Esophagus mucosa (tissue), 1 donor: ENCODE data around the gene DDT. TPM values are rescaled to one million over a fixed set of nuclear protein-coding genes. Genes with fewer than 3 reads are reported as not detected.
"Not testable (repeated sequence)": the region's sequence is repeated elsewhere in the genome, so short reads cannot be mapped to it uniquely, and the experiment has no call there.

Source experiments
- ATAC-seq: fragments of 200-7000 bp; cut with Tn5 transposase; one replicate; pipeline ENCODE4 v1.9.1; 2020
- total RNA-seq: library from RNA; stranded (reverse); gene quantifications from one replicate; pipeline ENCODE4 v1.2.4, GENCODE V29; 2023
- donor health status: DM: yes; HTN: yes; CAD: no.

DDT gene
- 165 TPM for total RNA-seq

- ATAC-seq, result peak; percentile 92
Measured at GRCh38 chr22:23974345-23974744, at the start of gene DDT. DDT (minus strand) TSS chr22:23974441; CDS start chr22:23974414, 27 bp downstream.

- no peak for ATAC-seq
Measured at GRCh38 chr22:24023204-24023789, 49.1 kb upstream of the DDT start.

GRCh38 chr22:24021304-24021703 lies 47.1 kb upstream of the DDT start:
- no peak for ATAC-seq

GRCh38 chr22:24016156-24016555 lies 41.9 kb upstream of the DDT start:
- no peak for ATAC-seq

- peak; percentile 10 for ATAC-seq
Measured at GRCh38 chr22:24011735-24012068, 37.5 kb upstream of the DDT start.

- no peak for ATAC-seq
Measured at GRCh38 chr22:24010018-24010391, 35.8 kb upstream of the DDT start.

- no peak for ATAC-seq
Measured at GRCh38 chr22:24009227-24010017, 35.2 kb upstream of the DDT start.

- no peak for ATAC-seq
Measured at GRCh38 chr22:24008381-24009226, 34.4 kb upstream of the DDT start.

GRCh38 chr22:24008022-24008283 lies 33.7 kb upstream of the DDT start:
- ATAC-seq, result no peak

- ATAC-seq, result no peak
Measured at GRCh38 chr22:24007253-24008021, 33.2 kb upstream of the DDT start.

GRCh38 chr22:24006914-24007214 lies 32.6 kb upstream of the DDT start:
- ATAC-seq, result no peak

GRCh38 chr22:24006207-24006913 lies 32.1 kb upstream of the DDT start:
- ATAC-seq, result no peak

- ATAC-seq, result no peak
Measured at GRCh38 chr22:24005201-24005600, 31.0 kb upstream of the DDT start, which contains the start of gene GSTT4. GSTT4 (minus strand) TSS chr22:24005453; CDS start chr22:24005356, 97 bp downstream.

GRCh38 chr22:24003887-24004286 lies 29.6 kb upstream of the DDT start:
- no peak for ATAC-seq

- no peak for ATAC-seq
Measured at GRCh38 chr22:24002851-24003250, 28.6 kb upstream of the DDT start.

- no peak for ATAC-seq
Measured at GRCh38 chr22:24002272-24002671, 28.0 kb upstream of the DDT start.

GRCh38 chr22:24001314-24001713 lies 27.1 kb upstream of the DDT start:
- ATAC-seq, result no peak

GRCh38 chr22:23999779-24000178 lies 25.5 kb upstream of the DDT start:
- not testable (repeated sequence) for ATAC-seq

GRCh38 chr22:23997092-23997491 lies 22.9 kb upstream of the DDT start:
- no peak for ATAC-seq

GRCh38 chr22:23993581-23994177 lies 19.4 kb upstream of the DDT start:
- ATAC-seq, result not testable (repeated sequence)

GRCh38 chr22:23993080-23993479 lies 18.8 kb upstream of the DDT start:
- ATAC-seq, result not testable (repeated sequence)
